B cell (primary cell): ENCODE measurements around the gene TES. TPM values are rescaled to one million over a fixed set of nuclear protein-coding genes. Genes with fewer than 3 reads are reported as not detected.

Source experiments
- ATAC-seq: fragments of 200-7000 bp; cut with Tn5 transposase; one replicate; pipeline ENCODE4 v1.10.0; 2021; ENCODE audit warnings: low read depth, mild to moderate bottlenecking, moderate number of reproducible peaks, moderate library complexity
- CTCF ChIA-PET: fragments of 350-600 bp; sonication (Branson Sonifier 250); formaldehyde crosslinking; loops from one replicate; lab custom pipeline; 2021; ENCODE audit warnings: antibody characterized with exemption, inconsistent platforms; lab: Charles Lee
- POLR2A ChIA-PET: fragments of 350-600 bp; sonication (Branson Sonifier 250); formaldehyde crosslinking; loops from one replicate; lab custom pipeline; 2021; ENCODE audit warnings: antibody characterized with exemption; lab: Charles Lee
- DNase-seq: peaks from one replicate; pipeline ENCODE4 v3.0.0; 2013
- H2AFZ ChIP-seq: 2 replicates; pipeline ENCODE4 v1.6.1; 2012; ENCODE audit warnings: mild to moderate bottlenecking, low read depth, low read length; ENCODE audit not compliant: insufficient read depth, poor library complexity, severe bottlenecking
- H3K27ac ChIP-seq, 2 donors: 1 replicate in 1 of 2; 2 replicates in 1 of 2; pipeline ENCODE4 v1.5.1; 2012 to 2013; ENCODE audit warnings: low read length in 2 of 2, mild to moderate bottlenecking in 2 of 2, moderate library complexity in 1 of 2
- H3K27me3 ChIP-seq, 4 experiments: fragments of 200-600 bp in 1 of 4; sonication (generic) in 1 of 4; replicated peaks in 1 of 4; 1 replicate in 2 of 4; 2 replicates in 2 of 4; pipeline versions ENCODE4 v1.6.1 to v1.7.0; 2013 to 2016; ENCODE audit warnings: low read length in 3 of 4, mild to moderate bottlenecking in 2 of 4, mixed read lengths in 1 of 4, moderate library complexity in 1 of 4; ENCODE audit not compliant: insufficient read depth in 4 of 4, control insufficient read depth in 3 of 4; ENCODE audit errors: control extremely low read depth in 1 of 4
- H3K36me3 ChIP-seq, 2 experiments: replicated peaks in 1 of 2; 1 replicate in 1 of 2; 2 replicates in 1 of 2; pipeline versions ENCODE4 v1.6.1 to v1.7.1; 2013; ENCODE audit warnings: low read length in 1 of 2; ENCODE audit not compliant: insufficient read depth in 2 of 2, control insufficient read depth in 1 of 2; ENCODE audit errors: control extremely low read depth in 1 of 2, extremely low read depth in 1 of 2
- H3K4me1 ChIP-seq, 2 donors: fragments of 200-600 bp in 1 of 2; sonication (generic) in 1 of 2; 1 replicate in 1 of 2; 2 replicates in 1 of 2; pipeline versions ENCODE4 v1.5.1 to v1.6.1; 2013 to 2017; ENCODE audit warnings: low read length in 2 of 2; ENCODE audit not compliant: control insufficient read depth in 2 of 2, insufficient read depth in 2 of 2
- H3K4me2 ChIP-seq: replicated peaks from 2 replicates; pipeline ENCODE3; 2012; ENCODE audit warnings: mild to moderate bottlenecking, low read depth, low read length; ENCODE audit not compliant: poor library complexity, severe bottlenecking
- H3K4me3 ChIP-seq, 5 experiments: fragments of 200-600 bp in 1 of 5; sonication (generic) in 1 of 5; 1 replicate in 3 of 5; 2 replicates in 2 of 5; pipeline versions ENCODE4 v1.5.1 to v1.7.0; 2011 to 2016; ENCODE audit warnings: low read length in 4 of 5, mild to moderate bottlenecking in 4 of 5, low read depth in 2 of 5, control low read depth in 1 of 5, moderate library complexity in 1 of 5; ENCODE audit not compliant: insufficient read depth in 1 of 5; ENCODE audit errors: control extremely low read depth in 1 of 5, extremely low read depth in 1 of 5
- H3K79me2 ChIP-seq: fragments of 200-600 bp; sonication (generic); one replicate; pipeline ENCODE4 v1.6.0; 2016; ENCODE audit warnings: low read length; ENCODE audit not compliant: control insufficient read depth, insufficient read depth
- H3K9ac ChIP-seq: fragments of 200-600 bp; sonication (generic); 2 replicates; pipeline ENCODE4 v1.6.1; 2017; ENCODE audit warnings: mild to moderate bottlenecking, low read length, moderate library complexity
- H3K9me3 ChIP-seq, 3 donors: one replicate each; pipeline versions ENCODE4 v1.6.1 to v1.7.1; 2013; ENCODE audit warnings: low read length in 2 of 3; ENCODE audit not compliant: control insufficient read depth in 2 of 3, insufficient read depth in 1 of 3; ENCODE audit errors: control extremely low read depth in 1 of 3
- H4K20me1 ChIP-seq: 2 replicates; pipeline ENCODE4 v1.6.0; 2012; ENCODE audit warnings: mild to moderate bottlenecking, low read length; ENCODE audit not compliant: insufficient read depth, control insufficient read depth, poor library complexity, severe bottlenecking
- H3K27ac Mint-ChIP-seq: one replicate; pipeline ENCODE4 v1.8.0; 2021; ENCODE audit warnings: mixed read lengths
- H3K27me3 Mint-ChIP-seq: one replicate; pipeline ENCODE4 v1.8.0; 2021; ENCODE audit warnings: mixed read lengths
- H3K4me1 Mint-ChIP-seq: one replicate; pipeline ENCODE4 v1.8.0; 2021; ENCODE audit warnings: mixed read lengths
- H3K4me3 Mint-ChIP-seq: one replicate; pipeline ENCODE4 v1.8.0; 2021; ENCODE audit warnings: mixed read lengths
- H3K9me3 Mint-ChIP-seq: one replicate; pipeline ENCODE4 v1.8.0; 2022; ENCODE audit warnings: mixed read lengths; ENCODE audit not compliant: insufficient read depth
- EZH2 ChIP-seq: IDR thresholded peaks from 2 replicates; pipeline ENCODE4 v1.6.1; 2012; ENCODE audit warnings: borderline replicate concordance, low read depth, mild to moderate bottlenecking, moderate library complexity, low read length; ENCODE audit not compliant: insufficient read depth, poor library complexity, severe bottlenecking
- WGBS: methylation state at CpG from one replicate; pipeline ENCODE4 v1.1.5; 2013; ENCODE audit warnings: missing lambda C conversion rate; ENCODE audit not compliant: insufficient coverage; 5-methylcytosine and 5-hydroxymethylcytosine counted together
- intact Hi-C: fragments of 100-400 bp; cut with micrococcal nuclease; formaldehyde crosslinking; loops from one replicate; pipeline ENCODE4 v1.10.0; 2022
- polyA plus RNA-seq: library from polyadenylated mRNA; depleted of rRNA; stranded (reverse); fragments of >200 nt; gene quantifications from 2 replicates; pipeline ENCODE4 v1.2.3, GENCODE V29; 2012
- total RNA-seq, 2 donors: library from RNA; stranded (reverse); fragments of 120-200 nt in 1 of 2; gene quantifications; 1 replicate in 1 of 2; 2 replicates in 1 of 2; pipeline versions ENCODE4 v1.2.3 to v1.2.4, GENCODE V29; 2013 to 2022
- TF ChIP-seq, protein P1 (sequence below): fragments of 200-600 bp; IDR thresholded peaks from one replicate; pipeline ENCODE4 v1.8.0; 2022; ENCODE audit warnings: antibody characterized with exemption, mild to moderate bottlenecking

TES gene
- total and polyA plus RNA-seq, 2 donors (not counting 1 experiment from before 2014, with no cell fraction given): 55.3 to 62.5 TPM

DNA sequence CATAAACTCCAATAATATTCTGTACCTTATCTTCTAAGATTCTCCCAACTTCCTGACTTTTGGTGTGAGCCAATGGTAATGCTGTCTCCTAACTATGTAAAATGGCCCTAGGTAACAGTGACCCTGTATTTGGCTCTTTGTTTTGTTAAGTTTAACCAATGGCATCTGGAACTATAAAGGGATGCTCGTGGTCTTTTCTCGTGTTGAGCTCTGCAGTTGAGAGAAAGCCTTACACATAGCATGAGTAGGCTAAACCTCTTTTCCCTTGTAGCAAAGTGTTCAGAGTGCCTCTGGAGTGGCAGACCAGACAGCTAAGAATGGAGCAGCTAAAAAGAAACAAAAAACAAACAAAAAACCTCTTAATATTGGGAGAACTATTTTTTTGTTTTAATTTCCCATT, 5.2 kb downstream of the TES start:
- no peak for ATAC-seq

DNA sequence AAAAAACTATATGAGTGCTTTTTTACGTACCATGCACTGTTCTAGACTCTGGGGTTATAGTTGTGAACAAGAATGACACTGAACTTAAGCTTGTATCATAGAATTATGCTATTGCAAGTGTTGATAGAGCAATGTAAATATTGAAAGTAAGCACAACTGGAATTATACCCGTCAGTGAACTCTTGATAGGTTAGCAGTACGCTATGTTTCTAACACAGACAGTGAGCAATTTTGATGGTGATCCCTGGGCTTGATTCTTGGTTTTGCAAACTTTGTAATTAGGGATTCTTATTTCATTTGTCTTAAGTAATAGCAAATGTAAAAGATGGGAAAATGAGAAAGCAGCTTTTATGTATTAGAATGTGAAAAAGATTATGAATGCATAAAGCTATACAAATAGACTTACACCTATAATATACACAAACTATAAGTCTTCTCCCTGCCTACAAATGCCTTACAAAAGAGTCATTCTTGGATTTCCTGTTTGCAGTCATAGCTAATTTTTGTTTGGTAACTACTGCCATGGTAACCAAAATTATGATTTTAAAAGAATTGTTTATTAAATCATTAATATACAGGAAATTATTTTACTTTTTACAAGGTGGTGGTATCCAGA, 6.7 kb downstream of the TES start:
- WGBS: 100% methylated on average over 3 of the region's 3 CpGs
- Mint-ChIP-seq H3K27ac (no peak overlapping the region), H3K9me3 (no peaks in the 10 kb centered on the region), H3K27me3 (no peaks in the 10 kb centered on the region), H3K4me1 (peaks cover 86% of the 10 kb centered on the region), H3K4me3 (no peak overlapping the region)
- Histone ChIP-seq H3K27ac (no peak overlapping the region), H3K4me2 (no peak overlapping the region), H3K4me3 (no peak overlapping the region), H3K9ac (no peak overlapping the region), H3K79me2 (peaks cover 99% of the 10 kb centered on the region), H3K36me3 (peaks cover 0 to 1% of the 10 kb centered on the region in 2 experiments), H4K20me1 (peaks cover 60% of the 10 kb centered on the region), H3K9me3 (no peaks in the 10 kb centered on the region), H2AFZ (no peak overlapping the region), H3K4me1 (peaks cover 47 to 63% of the 10 kb centered on the region in 2 donors), H3K27me3 (no peaks in the 10 kb centered on the region)
- intact Hi-C loops: loop anchor here (10.0 kb wide), 1 partner anchor 1292 kb away; the partner anchor contains the start of gene MDFIC
- DNase-seq: no peak
- POLR2A ChIA-PET: no interaction called here
- no peak for ATAC-seq
- CTCF ChIA-PET: interaction anchor here (0.9 to 5.1 kb wide), 6 partner anchors 8 to 36 kb away, joined by 3 to 41 read pairs (median 4); no protein-coding TSS in a partner anchor
- TF ChIP-seq EZH2: no peak
- TF ChIP-seq, protein P1, sequence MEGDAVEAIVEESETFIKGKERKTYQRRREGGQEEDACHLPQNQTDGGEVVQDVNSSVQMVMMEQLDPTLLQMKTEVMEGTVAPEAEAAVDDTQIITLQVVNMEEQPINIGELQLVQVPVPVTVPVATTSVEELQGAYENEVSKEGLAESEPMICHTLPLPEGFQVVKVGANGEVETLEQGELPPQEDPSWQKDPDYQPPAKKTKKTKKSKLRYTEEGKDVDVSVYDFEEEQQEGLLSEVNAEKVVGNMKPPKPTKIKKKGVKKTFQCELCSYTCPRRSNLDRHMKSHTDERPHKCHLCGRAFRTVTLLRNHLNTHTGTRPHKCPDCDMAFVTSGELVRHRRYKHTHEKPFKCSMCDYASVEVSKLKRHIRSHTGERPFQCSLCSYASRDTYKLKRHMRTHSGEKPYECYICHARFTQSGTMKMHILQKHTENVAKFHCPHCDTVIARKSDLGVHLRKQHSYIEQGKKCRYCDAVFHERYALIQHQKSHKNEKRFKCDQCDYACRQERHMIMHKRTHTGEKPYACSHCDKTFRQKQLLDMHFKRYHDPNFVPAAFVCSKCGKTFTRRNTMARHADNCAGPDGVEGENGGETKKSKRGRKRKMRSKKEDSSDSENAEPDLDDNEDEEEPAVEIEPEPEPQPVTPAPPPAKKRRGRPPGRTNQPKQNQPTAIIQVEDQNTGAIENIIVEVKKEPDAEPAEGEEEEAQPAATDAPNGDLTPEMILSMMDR: no peak

More for the DNA sequence above, 5.2 kb downstream of the TES start:
- Mint-ChIP-seq H3K27me3 (no peaks in the 10 kb centered on the region), H3K27ac (no peak overlapping the region), H3K9me3 (no peaks in the 10 kb centered on the region), H3K4me1 (peaks cover 78% of the 10 kb centered on the region), H3K4me3 (no peak overlapping the region)
- DNase-seq: no peak
- peaks cover 46 to 64% of the 10 kb centered on the region in 2 donors for H3K4me1 ChIP-seq
- H2AFZ ChIP-seq: no peak overlapping the region
- whole genome bisulfite sequencing: 37% methylated on average over 2 of the region's 2 CpGs
- no peak overlapping the region for H3K9ac ChIP-seq
- no peak overlapping the region for H3K4me3 ChIP-seq
- intact Hi-C loops: loop anchor here (10.0 kb wide), 1 partner anchor 1291 kb away; the partner anchor contains the start of gene MDFIC
- peaks cover 0 to 1% of the 10 kb centered on the region in 2 experiments for H3K36me3 ChIP-seq
- H3K79me2 ChIP-seq: peaks cover 92% of the 10 kb centered on the region
- H3K4me2 ChIP-seq: no peak overlapping the region
- peaks cover 47% of the 10 kb centered on the region for H4K20me1 ChIP-seq
- TF ChIP-seq, protein P1: no peak
- no peak for TF ChIP-seq EZH2
- no peaks in the 10 kb centered on the region for H3K9me3 ChIP-seq
- no peaks in the 10 kb centered on the region for H3K27me3 ChIP-seq
- no peak overlapping the region for H3K27ac ChIP-seq
- ChIA-PET POLR2A (no interaction called here), CTCF (interaction anchor here (0.9 to 5.1 kb wide), 6 partner anchors 9 to 373 kb away, joined by 3 to 41 read pairs (median 4); no protein-coding TSS in a partner anchor)
